Measurements from ENCODE around the gene VPS4B. TPM values are rescaled to one million over a fixed set of nuclear protein-coding genes. Genes with fewer than 3 reads are reported as not detected.
A peak's percentile ranks its signal among the peaks of the same experiment; 100 is the strongest.
"Not testable (repeated sequence)": the region's sequence is repeated elsewhere in the genome, so short reads cannot be mapped to it uniquely, and the experiment has no call there.

Gene VPS4B
- total RNA-seq, 1 experiment from 2014 or later = 44.7 TPM

DNA sequence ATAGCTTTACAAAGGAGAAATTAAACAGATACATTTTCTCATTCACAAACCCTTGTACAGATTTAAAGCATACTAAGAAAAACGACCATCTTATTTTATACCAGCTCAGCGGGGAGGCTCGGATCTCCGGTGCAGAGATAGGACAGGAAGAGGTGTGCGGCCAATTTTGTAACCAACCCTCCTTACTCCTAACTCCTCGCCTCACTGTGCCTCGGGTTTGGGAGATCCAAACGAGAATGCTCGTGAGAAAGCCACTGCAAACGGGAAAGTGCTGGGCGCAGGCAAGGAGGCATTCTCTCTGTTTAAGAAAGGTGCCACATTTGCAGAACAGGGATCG is 56.4 kb downstream of the VPS4B start:
- ATAC-seq = peak; percentile 5; the same call in 1 of the 2 replicates
- Histone ChIP-seq H3K4me3 (ENCODE audit: low read length) (peak overlapping the region; percentile 85), H3K27me3 (ENCODE audit: low read length) (no peaks in the 10 kb centered on the region), H2AFZ (ENCODE audit: low read length) (peak overlapping the region; percentile 77; the same call in 1 of the 2 replicates), H3K36me3 (ENCODE audit: low read depth, low read length) (peaks cover 7% of the 10 kb centered on the region; the same call in 1 of the 2 replicates), H3K27ac (ENCODE audit: low read length) (peak overlapping the region; percentile 52; the same call in 1 of the 2 replicates), H3K79me2 (ENCODE audit: low read length) (peaks cover 35% of the 10 kb centered on the region), H3K4me1 (ENCODE audit: insufficient read depth, low read length) (peaks cover 6% of the 10 kb centered on the region), H3K4me2 (ENCODE audit: low read length) (peak overlapping the region; percentile 92), H4K20me1 (ENCODE audit: low read length) (peaks cover 15% of the 10 kb centered on the region; the same call in 1 of the 2 replicates), H3K9ac (ENCODE audit: low read length) (peak overlapping the region; percentile 88), H3F3A (ENCODE audit: low read length, unreplicated experiment) (no peaks in the 10 kb centered on the region), H3K9me2 (replicated peaks; ENCODE audit: low read length) (no peaks in the 10 kb centered on the region), H3K9me3 (ENCODE audit: low read length) (no peaks in the 10 kb centered on the region)
- DNase-seq = peak; percentile 16
- intact Hi-C loops (cut with micrococcal nuclease) = loop anchor here (5.0 kb wide), 2 partner anchors 56 to 141 kb away; partner anchors contain the start of gene VPS4B
- TF ChIP-seq EZH2 (IDR thresholded peaks at IDR 0.05; ENCODE audit: low read length, unreplicated experiment) = no peak
- TF ChIP-seq, protein P1, sequence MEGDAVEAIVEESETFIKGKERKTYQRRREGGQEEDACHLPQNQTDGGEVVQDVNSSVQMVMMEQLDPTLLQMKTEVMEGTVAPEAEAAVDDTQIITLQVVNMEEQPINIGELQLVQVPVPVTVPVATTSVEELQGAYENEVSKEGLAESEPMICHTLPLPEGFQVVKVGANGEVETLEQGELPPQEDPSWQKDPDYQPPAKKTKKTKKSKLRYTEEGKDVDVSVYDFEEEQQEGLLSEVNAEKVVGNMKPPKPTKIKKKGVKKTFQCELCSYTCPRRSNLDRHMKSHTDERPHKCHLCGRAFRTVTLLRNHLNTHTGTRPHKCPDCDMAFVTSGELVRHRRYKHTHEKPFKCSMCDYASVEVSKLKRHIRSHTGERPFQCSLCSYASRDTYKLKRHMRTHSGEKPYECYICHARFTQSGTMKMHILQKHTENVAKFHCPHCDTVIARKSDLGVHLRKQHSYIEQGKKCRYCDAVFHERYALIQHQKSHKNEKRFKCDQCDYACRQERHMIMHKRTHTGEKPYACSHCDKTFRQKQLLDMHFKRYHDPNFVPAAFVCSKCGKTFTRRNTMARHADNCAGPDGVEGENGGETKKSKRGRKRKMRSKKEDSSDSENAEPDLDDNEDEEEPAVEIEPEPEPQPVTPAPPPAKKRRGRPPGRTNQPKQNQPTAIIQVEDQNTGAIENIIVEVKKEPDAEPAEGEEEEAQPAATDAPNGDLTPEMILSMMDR (conservative IDR thresholded peaks at IDR 0.05; ENCODE audit: low read depth, low read length) = no peak
- TF ChIP-seq EZH2phosphoT487 (IDR thresholded peaks at IDR 0.05; ENCODE audit: borderline replicate concordance, low read length) = no peak
- POLR2A ChIA-PET (ENCODE audit: unreplicated experiment) = interaction anchor here (0.5 to 1.0 kb wide), 6 partner anchors 61 to 605 kb away, joined by 3 to 4 read pairs (median 3); partner anchors contain the start of gene SERPINB5
- CTCF ChIA-PET = interaction anchor here (0.6 to 1.1 kb wide), 3 partner anchors 74 to 145 kb away, joined by 3 to 4 read pairs (median 3); no protein-coding TSS in a partner anchor
- no TSS peak for BruUV-seq (replicated peaks)

DNA sequence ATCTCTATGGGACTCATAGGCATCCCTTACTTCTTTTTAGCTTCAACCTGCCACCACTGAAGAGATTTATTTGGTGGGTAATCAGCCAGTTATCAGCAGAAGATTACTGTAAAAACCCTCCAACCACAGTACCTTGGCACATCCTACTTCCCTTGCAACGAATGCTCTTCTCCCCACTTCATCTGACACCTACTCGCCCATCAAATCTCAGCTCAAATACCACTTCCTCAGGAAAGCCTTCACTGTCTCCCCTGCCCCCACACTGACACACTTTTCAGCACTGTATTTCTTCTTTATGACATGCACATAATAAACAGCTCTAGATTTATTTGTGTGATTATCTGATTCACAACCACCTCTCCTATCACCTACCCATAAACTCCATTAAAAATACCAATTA is 58.3 kb downstream of the VPS4B start:
- TF ChIP-seq, protein P1 (conservative IDR thresholded peaks at IDR 0.05; ENCODE audit: low read depth, low read length) = no peak
- TF ChIP-seq EZH2 (IDR thresholded peaks at IDR 0.05; ENCODE audit: low read length, unreplicated experiment) (no peak), EZH2phosphoT487 (IDR thresholded peaks at IDR 0.05; ENCODE audit: borderline replicate concordance, low read length) (no peak)
- Histone ChIP-seq H3F3A (ENCODE audit: low read length, unreplicated experiment) (no peaks in the 10 kb centered on the region), H2AFZ (ENCODE audit: low read length) (no peak overlapping the region), H3K36me3 (ENCODE audit: low read depth, low read length) (peaks cover 19% of the 10 kb centered on the region), H3K27me3 (ENCODE audit: low read length) (no peaks in the 10 kb centered on the region), H3K4me2 (ENCODE audit: low read length) (no peak overlapping the region), H3K79me2 (ENCODE audit: low read length) (peaks cover 35% of the 10 kb centered on the region), H4K20me1 (ENCODE audit: low read length) (peaks cover 15% of the 10 kb centered on the region; the same call in 1 of the 2 replicates), H3K4me3 (ENCODE audit: low read length) (no peak overlapping the region), H3K9me2 (replicated peaks; ENCODE audit: low read length) (no peaks in the 10 kb centered on the region), H3K9ac (ENCODE audit: low read length) (no peak overlapping the region), H3K9me3 (ENCODE audit: low read length) (no peaks in the 10 kb centered on the region), H3K27ac (ENCODE audit: low read length) (no peak overlapping the region), H3K4me1 (ENCODE audit: insufficient read depth, low read length) (peaks cover 6% of the 10 kb centered on the region)
- no TSS peak for BruUV-seq (replicated peaks)
- no peak for DNase-seq
- ATAC-seq = no peak
- ChIA-PET POLR2A (ENCODE audit: unreplicated experiment) (no interaction called here), CTCF (no interaction called here)
- intact Hi-C loops (cut with micrococcal nuclease) = no loop called here

DNA sequence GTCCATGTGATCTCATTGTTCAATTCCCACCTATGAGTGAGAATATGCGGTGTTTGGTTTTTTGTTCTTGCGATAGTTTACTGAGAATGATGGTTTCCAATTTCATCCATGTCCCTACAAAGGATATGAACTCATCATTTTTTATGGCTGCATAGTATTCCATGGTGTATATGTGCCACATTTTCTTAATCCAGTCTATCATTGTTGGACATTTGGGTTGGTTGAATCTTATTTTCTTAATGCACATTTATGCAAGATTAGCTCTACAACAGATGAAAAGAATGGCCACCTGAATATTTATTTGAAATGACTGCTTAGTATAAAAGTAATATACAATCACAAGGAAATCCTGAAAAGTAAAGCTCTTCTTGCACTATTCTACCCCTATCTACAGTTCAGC is 58.9 kb downstream of the VPS4B start:
- H3K9me2 ChIP-seq (replicated peaks; ENCODE audit: low read length); intact Hi-C loops (cut with micrococcal nuclease); POLR2A ChIA-PET (ENCODE audit: unreplicated experiment); H3K4me1 ChIP-seq (ENCODE audit: insufficient read depth, low read length); H3K9ac ChIP-seq (ENCODE audit: low read length); DNase-seq; H2AFZ ChIP-seq (ENCODE audit: low read length); ATAC-seq; H3K4me2 ChIP-seq (ENCODE audit: low read length); BruUV-seq (replicated peaks); H3K27ac ChIP-seq (ENCODE audit: low read length); H3F3A ChIP-seq (ENCODE audit: low read length, unreplicated experiment); H3K27me3 ChIP-seq (ENCODE audit: low read length); CTCF ChIA-PET; H3K9me3 ChIP-seq (ENCODE audit: low read length); H3K4me3 ChIP-seq (ENCODE audit: low read length): not testable (repeated sequence)
- Histone ChIP-seq H3K79me2 (ENCODE audit: low read length) (peaks cover 35% of the 10 kb centered on the region), H4K20me1 (ENCODE audit: low read length) (peaks cover 15% of the 10 kb centered on the region; the same call in 1 of the 2 replicates), H3K36me3 (ENCODE audit: low read depth, low read length) (peaks cover 19% of the 10 kb centered on the region)

All from PC-3 (cell line).